ENCODE data around the gene EPM2A. TPM values are rescaled to one million over a fixed set of nuclear protein-coding genes. Genes with fewer than 3 reads are reported as not detected.

The EPM2A gene
- total RNA-seq, 1 experiment from 2014 or later = 6.4 TPM

- no peaks in the 10 kb centered on the region for H3K4me1 ChIP-seq (ENCODE audit: control insufficient read depth in 1 of 2, insufficient read depth in 2 of 2, low read length in 2 of 2)
- no peaks in the 10 kb centered on the region; the same call in 1 of the 2 replicates for H4K20me1 ChIP-seq (ENCODE audit: insufficient read depth)
- H3K4me2 ChIP-seq (ENCODE audit: low read length) = no peak overlapping the region
- no peaks in the 10 kb centered on the region for H3K79me2 ChIP-seq (ENCODE audit: insufficient read depth, low read length)
- TF ChIP-seq EZH2 (IDR thresholded peaks at IDR 0.05) = no peak
- TF ChIP-seq REST (IDR thresholded peaks at IDR 0.05; ENCODE audit: low read depth) = no peak
- TF ChIP-seq EGR1 (IDR thresholded peaks at IDR 0.05; ENCODE audit: low read depth) = no peak
- H3K4me3 ChIP-seq (replicated peaks in 1 of 2; ENCODE audit: low read depth in 1 of 2, low read length in 2 of 2) = no peak overlapping the region
- no peaks in the 10 kb centered on the region for H3K27me3 ChIP-seq (ENCODE audit: insufficient read depth, low read length)
- H3K27ac ChIP-seq (ENCODE audit: low read depth, low read length) = no peak overlapping the region
- ChIA-PET CTCF (no interaction called here), RAD21 (ENCODE audit: low non-redundant PET in 1 of 2, low total read pairs in 2 of 2, uncharacterized antibody in 2 of 2, unreplicated experiment in 2 of 2) (no interaction called here), POLR2A (no interaction called here)
- no peak for ATAC-seq
- H3K9ac ChIP-seq (ENCODE audit: low read length) = no peak overlapping the region
- no peaks in the 10 kb centered on the region for H3K36me3 ChIP-seq (ENCODE audit: control insufficient read depth in 1 of 2, insufficient read depth in 2 of 2, low read length in 2 of 2)
- no peaks in the 10 kb centered on the region for H3K9me2 ChIP-seq (ENCODE audit: insufficient read depth)
- BruUV-seq (replicated peaks) = no TSS peak
- no peaks in the 10 kb centered on the region for H3K9me3 ChIP-seq (ENCODE audit: control insufficient read depth in 1 of 2, insufficient read depth in 1 of 2, low read depth in 1 of 2, low read length in 2 of 2)
- intact Hi-C loops (cut with micrococcal nuclease) = no loop called here
- no peak for DNase-seq (ENCODE audit: low read depth, low spot score)
- no peak overlapping the region for H2AFZ ChIP-seq (ENCODE audit: low read depth, low read length, poor library complexity, severe bottlenecking)
Observed at GRCh38 chr6:145763742-145764141, 28.4 kb upstream of the EPM2A start.

DNA sequence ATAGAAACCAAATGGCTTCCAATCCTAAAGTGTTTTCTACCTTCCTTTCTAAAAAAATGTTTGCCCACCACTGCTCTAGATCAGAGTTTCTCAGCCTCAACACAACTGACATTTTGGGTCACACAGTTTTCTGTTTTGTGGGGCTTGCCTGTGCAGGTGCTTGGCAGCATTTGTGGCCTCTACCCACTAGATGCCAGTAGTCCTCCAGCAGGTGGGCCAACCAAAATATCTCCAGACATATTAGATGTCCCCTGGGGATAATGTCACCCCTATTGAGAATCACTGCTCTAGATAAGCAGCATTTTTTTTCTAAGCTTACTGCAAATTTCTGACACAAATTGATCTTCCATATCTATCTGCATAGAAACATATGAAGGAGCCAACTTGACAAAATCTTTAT is 26.3 kb upstream of the EPM2A start:
- H3K27ac ChIP-seq (ENCODE audit: low read depth, low read length) = no peak overlapping the region
- intact Hi-C loops (cut with micrococcal nuclease) = no loop called here
- no peak overlapping the region for H3K9ac ChIP-seq (ENCODE audit: low read length)
- no peaks in the 10 kb centered on the region for H3K36me3 ChIP-seq (ENCODE audit: control insufficient read depth in 1 of 2, insufficient read depth in 2 of 2, low read length in 2 of 2)
- H3K27me3 ChIP-seq (ENCODE audit: insufficient read depth, low read length) = no peaks in the 10 kb centered on the region
- H3K4me2 ChIP-seq (ENCODE audit: low read length) = no peak overlapping the region
- H3K4me3 ChIP-seq (replicated peaks in 1 of 2; ENCODE audit: low read depth in 1 of 2, low read length in 2 of 2) = no peak overlapping the region
- H3K9me2 ChIP-seq (ENCODE audit: insufficient read depth) = no peaks in the 10 kb centered on the region
- TF ChIP-seq CBX3 (IDR thresholded peaks at IDR 0.05; ENCODE audit: low read depth) (no peak), CEBPB (IDR thresholded peaks at IDR 0.05; ENCODE audit: low read depth) (no peak), CTCF (IDR thresholded peaks at IDR 0.05 in 2 of 3, conservative IDR thresholded peaks at IDR 0.05 in 1 of 3; ENCODE audit: borderline replicate concordance in 1 of 3, insufficient read depth in 1 of 3, low read depth in 2 of 3, low read length in 2 of 3) (0 out of 6 replicates have a peak, but pooled peaks of 1 of the 3 experiments have one; percentile 16), EZH2 (IDR thresholded peaks at IDR 0.05) (no peak), POLR2A (IDR thresholded peaks at IDR 0.05; ENCODE audit: borderline replicate concordance, extremely low read depth, insufficient read depth, insufficient read length) (no peak), RAD21 (IDR thresholded peaks at IDR 0.05; ENCODE audit: low read depth) (peak; percentile 38)
- TF ChIP-seq, protein P1, sequence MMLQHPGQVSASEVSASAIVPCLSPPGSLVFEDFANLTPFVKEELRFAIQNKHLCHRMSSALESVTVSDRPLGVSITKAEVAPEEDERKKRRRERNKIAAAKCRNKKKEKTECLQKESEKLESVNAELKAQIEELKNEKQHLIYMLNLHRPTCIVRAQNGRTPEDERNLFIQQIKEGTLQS (IDR thresholded peaks at IDR 0.05) = no peak
- ChIA-PET RAD21 (ENCODE audit: low non-redundant PET in 1 of 2, low total read pairs in 2 of 2, uncharacterized antibody in 2 of 2, unreplicated experiment in 2 of 2) (no interaction called here), POLR2A (no interaction called here), CTCF (no interaction called here)
- no peaks in the 10 kb centered on the region; the same call in 1 of the 2 replicates for H4K20me1 ChIP-seq (ENCODE audit: insufficient read depth)
- H3K9me3 ChIP-seq (ENCODE audit: control insufficient read depth in 1 of 2, insufficient read depth in 1 of 2, low read depth in 1 of 2, low read length in 2 of 2) = no peaks in the 10 kb centered on the region
- no peak overlapping the region for H2AFZ ChIP-seq (ENCODE audit: low read depth, low read length, poor library complexity, severe bottlenecking)
- DNase-seq (ENCODE audit: low read depth, low spot score) (no peak), ATAC-seq (no peak)
- no peaks in the 10 kb centered on the region for H3K4me1 ChIP-seq (ENCODE audit: control insufficient read depth in 1 of 2, insufficient read depth in 2 of 2, low read length in 2 of 2)
- no TSS peak for BruUV-seq (replicated peaks)
- no peaks in the 10 kb centered on the region for H3K79me2 ChIP-seq (ENCODE audit: insufficient read depth, low read length)
